Effector memory CD4-positive, alpha-beta T cell (primary cell): Measurements from ENCODE around the gene SYNGR1.

Experiments
- DNase-seq, 3 donors: peaks; one replicate each; pipeline ENCODE4 v3.0.0-alpha.2; 2020
- H3K27ac ChIP-seq: 2 replicates; pipeline ENCODE4 v1.7.0; 2013; ENCODE audit warnings: mild to moderate bottlenecking, low read length, moderate library complexity; ENCODE audit not compliant: insufficient read depth, poor library complexity, severe bottlenecking
- H3K27me3 ChIP-seq: replicated peaks from 2 replicates; pipeline ENCODE4 v1.7.0; 2013; ENCODE audit warnings: mild to moderate bottlenecking, low read length; ENCODE audit not compliant: insufficient read depth, control insufficient read depth, poor library complexity, severe bottlenecking
- H3K36me3 ChIP-seq: 2 replicates; pipeline ENCODE4 v1.7.0; 2013; ENCODE audit warnings: mild to moderate bottlenecking, low read length, moderate library complexity; ENCODE audit not compliant: control insufficient read depth, insufficient read depth
- H3K4me1 ChIP-seq: 2 replicates; pipeline ENCODE4 v1.7.0; 2013; ENCODE audit warnings: low read length, mild to moderate bottlenecking; ENCODE audit not compliant: control insufficient read depth, insufficient read depth, poor library complexity, severe bottlenecking
- H3K4me3 ChIP-seq: 2 replicates; pipeline ENCODE4 v1.7.0; 2013; ENCODE audit warnings: low read length, low read depth, mild to moderate bottlenecking; ENCODE audit not compliant: insufficient read depth, poor library complexity, severe bottlenecking
- H3K9me3 ChIP-seq: 2 replicates; pipeline ENCODE4 v1.7.0; 2013; ENCODE audit warnings: mild to moderate bottlenecking, low read length, moderate library complexity; ENCODE audit not compliant: control insufficient read depth

SYNGR1 gene

DNA sequence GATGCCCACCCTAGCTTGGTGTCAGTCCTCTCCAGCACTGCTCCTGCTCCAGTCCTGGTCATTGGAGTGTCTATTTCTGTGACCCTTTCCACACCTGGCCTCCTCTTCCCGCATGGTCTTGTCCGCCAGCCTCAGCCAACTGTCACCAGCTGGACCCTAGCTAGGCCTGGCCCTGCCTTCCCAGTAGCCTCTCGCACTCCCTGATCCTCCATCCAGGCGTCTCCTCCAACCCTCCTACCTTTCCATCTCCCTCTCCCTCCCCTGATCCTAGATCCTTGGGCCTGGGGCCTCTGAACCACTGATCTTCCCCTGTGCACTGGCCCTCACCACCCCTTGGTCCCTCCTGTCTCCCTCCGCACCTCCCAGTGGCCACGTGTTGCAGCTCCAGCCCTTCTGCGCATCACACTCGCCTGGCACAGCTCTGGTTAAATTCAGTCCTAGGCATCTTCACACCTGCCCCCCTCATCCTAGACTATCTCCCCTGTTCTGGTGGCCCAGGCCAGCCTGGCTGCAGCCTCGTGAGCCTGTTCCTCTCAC lies 9.9 kb downstream of the SYNGR1 start:
- Histone ChIP-seq H3K4me3 (no peak overlapping the region), H3K4me1 (no peaks in the 10 kb centered on the region), H3K27me3 (no peaks in the 10 kb centered on the region), H3K27ac (no peak overlapping the region), H3K36me3 (no peaks in the 10 kb centered on the region), H3K9me3 (no peaks in the 10 kb centered on the region)
- no peak for DNase-seq

DNA sequence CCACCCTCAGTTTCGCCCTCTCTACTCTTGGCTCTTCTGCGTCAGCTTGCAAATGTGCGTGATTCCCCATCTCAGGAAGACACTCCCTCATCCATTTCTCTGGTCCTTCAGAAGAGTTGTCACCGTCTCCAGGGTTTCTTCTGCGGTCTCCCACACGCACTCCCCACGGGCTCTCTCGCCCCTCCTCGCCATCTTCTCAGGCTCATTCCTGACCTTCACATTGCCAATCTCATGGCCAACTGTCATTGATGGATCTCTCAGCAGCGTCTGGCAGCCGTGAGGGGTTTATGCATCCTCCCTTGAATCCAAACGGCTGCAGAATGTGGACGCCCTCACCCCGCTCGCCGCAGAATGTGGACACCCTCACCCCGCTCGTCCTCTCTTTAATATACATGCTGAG lies 10.5 kb downstream of the SYNGR1 start:
- Histone ChIP-seq H3K4me1 (no peaks in the 10 kb centered on the region), H3K9me3 (no peaks in the 10 kb centered on the region), H3K27ac (no peak overlapping the region), H3K36me3 (no peaks in the 10 kb centered on the region), H3K4me3 (no peak overlapping the region), H3K27me3 (no peaks in the 10 kb centered on the region)
- DNase-seq: no peak

GRCh38 chr22:39360674-39361413 lies 11.1 kb downstream of the SYNGR1 start:
- DNase-seq: no peak
- Histone ChIP-seq H3K9me3 (no peaks in the 10 kb centered on the region), H3K36me3 (no peaks in the 10 kb centered on the region), H3K27me3 (no peaks in the 10 kb centered on the region), H3K4me1 (no peaks in the 10 kb centered on the region), H3K4me3 (no peak overlapping the region), H3K27ac (no peak overlapping the region)

DNA sequence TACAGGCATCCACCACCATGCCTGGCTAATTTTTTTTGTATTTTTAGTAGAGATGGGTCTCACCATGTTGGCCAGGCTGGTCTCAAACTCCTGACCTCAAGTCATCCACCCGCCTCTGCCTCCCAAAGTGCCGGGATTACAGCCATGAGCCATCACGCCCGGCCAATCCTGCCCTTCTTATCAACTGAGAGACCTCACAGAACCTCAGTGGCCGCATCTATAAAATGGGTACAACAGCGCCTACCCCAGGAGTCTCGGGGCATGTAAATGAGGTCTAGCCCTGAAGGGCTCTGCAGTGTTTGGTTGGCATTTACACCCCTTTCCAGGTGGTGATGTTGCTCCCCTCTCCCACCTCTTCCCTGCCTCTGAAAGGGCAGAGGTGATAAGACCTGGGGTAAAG lies 11.7 kb downstream of the SYNGR1 start:
- Histone ChIP-seq H3K9me3 (no peaks in the 10 kb centered on the region), H3K27ac (no peak overlapping the region), H3K27me3 (no peaks in the 10 kb centered on the region), H3K36me3 (no peaks in the 10 kb centered on the region), H3K4me1 (no peaks in the 10 kb centered on the region), H3K4me3 (no peak overlapping the region)
- no peak for DNase-seq

DNA sequence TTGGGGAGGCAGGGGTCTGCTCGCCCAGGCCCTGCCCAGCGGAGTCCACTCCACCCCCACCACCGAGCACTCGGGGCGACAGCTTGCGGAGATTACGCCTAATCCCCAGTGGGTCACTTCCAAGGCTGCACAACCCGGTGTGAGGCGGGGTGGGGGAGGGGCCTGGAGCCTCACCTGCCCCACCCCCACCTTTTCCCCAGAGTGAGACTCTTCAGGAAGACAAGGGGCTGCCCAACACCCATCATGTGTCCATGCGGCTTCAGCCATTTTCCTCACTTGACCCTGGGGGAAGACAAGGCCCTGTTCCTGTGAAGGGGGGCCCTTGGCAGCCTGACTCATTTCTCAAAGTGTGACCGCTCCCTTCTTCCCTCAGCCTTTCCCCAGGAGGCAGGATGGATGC lies 12.5 kb downstream of the SYNGR1 start:
- Histone ChIP-seq H3K4me1 (no peaks in the 10 kb centered on the region), H3K27me3 (no peaks in the 10 kb centered on the region), H3K9me3 (no peaks in the 10 kb centered on the region), H3K4me3 (no peak overlapping the region), H3K36me3 (no peaks in the 10 kb centered on the region), H3K27ac (no peak overlapping the region)
- DNase-seq: no peak

- H3K36me3 ChIP-seq: no peaks in the 10 kb centered on the region
- no peaks in the 10 kb centered on the region for H3K9me3 ChIP-seq
- H3K4me3 ChIP-seq: no peak overlapping the region
- DNase-seq: no peak
- H3K4me1 ChIP-seq: no peaks in the 10 kb centered on the region
- H3K27ac ChIP-seq: no peak overlapping the region
- no peaks in the 10 kb centered on the region for H3K27me3 ChIP-seq
These were observed 13.1 kb downstream of the SYNGR1 start for GRCh38 chr22:39362932-39363331.

GRCh38 chr22:39363751-39364515 lies 14.1 kb downstream of the SYNGR1 start:
- Histone ChIP-seq H3K27me3 (no peaks in the 10 kb centered on the region), H3K4me1 (no peaks in the 10 kb centered on the region), H3K4me3 (no peak overlapping the region), H3K36me3 (no peaks in the 10 kb centered on the region), H3K9me3 (no peaks in the 10 kb centered on the region), H3K27ac (no peak overlapping the region)
- DNase-seq: no peak

- Histone ChIP-seq H3K27me3 (no peaks in the 10 kb centered on the region), H3K36me3 (no peaks in the 10 kb centered on the region), H3K4me3 (no peak overlapping the region), H3K27ac (no peak overlapping the region), H3K9me3 (no peaks in the 10 kb centered on the region), H3K4me1 (no peaks in the 10 kb centered on the region)
- no peak for DNase-seq
These were observed 15.1 kb downstream of the SYNGR1 start for GRCh38 chr22:39364714-39365491.

DNA sequence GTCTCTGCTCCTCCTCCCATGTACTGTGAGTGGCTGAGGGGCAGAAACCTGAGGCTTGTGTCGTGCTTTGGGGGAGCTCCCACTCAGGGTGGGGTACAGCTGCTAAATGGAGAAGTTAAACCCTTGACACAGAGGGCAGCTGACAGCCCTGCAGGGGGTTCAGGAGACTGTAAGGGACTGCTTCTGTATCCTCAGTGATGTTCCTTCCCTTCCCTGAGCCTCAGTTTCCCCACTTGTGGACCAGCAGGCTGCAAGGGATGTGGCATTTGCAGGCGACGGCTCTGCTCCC lies 15.6 kb downstream of the SYNGR1 start:
- H3K4me1 ChIP-seq: no peaks in the 10 kb centered on the region
- no peak for DNase-seq
- no peaks in the 10 kb centered on the region for H3K36me3 ChIP-seq
- no peaks in the 10 kb centered on the region for H3K9me3 ChIP-seq
- no peak overlapping the region for H3K27ac ChIP-seq
- H3K27me3 ChIP-seq: no peaks in the 10 kb centered on the region
- no peak overlapping the region for H3K4me3 ChIP-seq

GRCh38 chr22:39367035-39367434 lies 17.2 kb downstream of the SYNGR1 start:
- no peak overlapping the region for H3K4me3 ChIP-seq
- H3K4me1 ChIP-seq: no peaks in the 10 kb centered on the region
- no peak overlapping the region for H3K27ac ChIP-seq
- no peaks in the 10 kb centered on the region for H3K36me3 ChIP-seq
- DNase-seq: no peak
- H3K9me3 ChIP-seq: no peaks in the 10 kb centered on the region
- H3K27me3 ChIP-seq: no peaks in the 10 kb centered on the region
